Prostate gland (tissue), 2 donors: ENCODE measurements around the gene STK39. TPM values are rescaled to one million over a fixed set of nuclear protein-coding genes. Genes with fewer than 3 reads are reported as not detected.

Source experiments
- DNase-seq: peaks from one replicate; pipeline ENCODE4 v3.0.0-alpha.2; 2019; ENCODE audit warnings: low spot score
- H3K27ac ChIP-seq, 2 donors: fragments of 200-600 bp; sonication (generic); 2 replicates each; pipeline ENCODE4 v1.5.1; 2017 to 2019
- H3K27me3 ChIP-seq: fragments of 200-600 bp; sonication (generic); replicated peaks from 2 replicates; pipeline ENCODE4 v1.5.1; 2019; ENCODE audit not compliant: insufficient read depth
- H3K36me3 ChIP-seq, 2 donors: fragments of 200-600 bp; sonication (generic); 1 replicate in 1 of 2; 2 replicates in 1 of 2; pipeline versions ENCODE4 v1.5.1 to v1.8.1; 2017 to 2019
- H3K4me1 ChIP-seq: fragments of 200-600 bp; sonication (generic); replicated peaks from 2 replicates; pipeline ENCODE4 v1.5.1; 2019
- H3K4me3 ChIP-seq, 2 donors: fragments of 200-600 bp; sonication (generic); 2 replicates each; pipeline ENCODE4 v1.5.1; 2017 to 2019
- H3K9me3 ChIP-seq: fragments of 200-600 bp; sonication (generic); 2 replicates; pipeline ENCODE4 v1.5.1; 2017
- POLR2A ChIP-seq: fragments of 450-650 bp; IDR thresholded peaks from one replicate; pipeline ENCODE4 v1.6.1; 2016; ENCODE audit warnings: antibody characterized with exemption, mild to moderate bottlenecking
- POLR2AphosphoS5 ChIP-seq: sonication (generic); formaldehyde crosslinking; IDR thresholded peaks from one replicate; pipeline ENCODE4 v1.6.1; 2017; ENCODE audit warnings: antibody characterized with exemption
- WGBS: methylation state at CpG from one replicate; pipeline ENCODE4 v1.1.5; 2018; 5-methylcytosine and 5-hydroxymethylcytosine counted together
- intact Hi-C: fragments of 100-400 bp; cut with DNase I; formaldehyde crosslinking; loops from one replicate; pipeline ENCODE4 v1.14.2; 2022
- total RNA-seq, 2 donors: library from RNA; depleted of rRNA; stranded (reverse); fragments of >200 nt; gene quantifications; one replicate each; pipeline ENCODE4 v1.1.0, GENCODE V29; 2016
- TF ChIP-seq, protein P1 (sequence below), 4 experiments: fragments of 200-600 bp in 2 of 4; fragments of 450-650 bp in 2 of 4; sonication (generic) in 2 of 4; IDR thresholded peaks; 1 replicate in 3 of 4; 2 replicates in 1 of 4; pipeline ENCODE4 v1.5.1; 2016 to 2019; ENCODE audit warnings: antibody characterized with exemption in 4 of 4, mild to moderate bottlenecking in 2 of 4, moderate library complexity in 2 of 4

The STK39 gene
- total RNA-seq, 2 donors from 2014 or later = 32.2 to 54.7 TPM

DNA sequence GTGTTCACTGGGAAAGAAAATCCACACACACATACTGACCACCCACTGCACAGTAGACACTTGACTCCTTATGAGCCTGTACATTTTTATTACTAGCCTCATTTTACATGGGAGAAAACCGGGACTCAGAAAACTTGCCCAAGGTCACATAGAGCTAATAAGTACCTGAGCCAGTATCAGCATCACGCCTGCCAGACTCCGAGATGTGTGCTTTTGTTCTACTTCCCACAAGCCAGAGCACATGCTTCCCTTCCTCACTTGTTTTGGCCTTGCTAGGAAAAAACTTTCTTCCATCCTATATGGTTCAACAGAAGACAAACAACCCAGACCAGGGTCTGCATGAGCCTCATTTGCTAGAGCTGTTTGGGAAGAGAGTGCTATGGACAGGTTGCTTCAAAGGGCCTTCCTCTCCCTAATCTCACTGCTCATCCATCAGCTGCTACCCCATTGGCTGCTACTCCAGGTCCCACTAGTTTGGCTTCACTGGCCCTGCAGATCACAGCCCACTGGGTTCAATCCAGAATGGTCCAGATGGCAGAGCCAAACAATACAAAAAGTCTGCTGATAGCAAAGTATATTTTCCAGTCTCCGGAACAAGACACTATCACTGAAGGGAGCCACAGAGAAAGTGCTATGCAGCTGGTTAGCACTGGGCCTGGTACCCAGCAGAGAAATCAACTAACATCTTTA lies 63.9 kb downstream of the STK39 start:
- no peak for DNase-seq
- TF ChIP-seq, protein P1, sequence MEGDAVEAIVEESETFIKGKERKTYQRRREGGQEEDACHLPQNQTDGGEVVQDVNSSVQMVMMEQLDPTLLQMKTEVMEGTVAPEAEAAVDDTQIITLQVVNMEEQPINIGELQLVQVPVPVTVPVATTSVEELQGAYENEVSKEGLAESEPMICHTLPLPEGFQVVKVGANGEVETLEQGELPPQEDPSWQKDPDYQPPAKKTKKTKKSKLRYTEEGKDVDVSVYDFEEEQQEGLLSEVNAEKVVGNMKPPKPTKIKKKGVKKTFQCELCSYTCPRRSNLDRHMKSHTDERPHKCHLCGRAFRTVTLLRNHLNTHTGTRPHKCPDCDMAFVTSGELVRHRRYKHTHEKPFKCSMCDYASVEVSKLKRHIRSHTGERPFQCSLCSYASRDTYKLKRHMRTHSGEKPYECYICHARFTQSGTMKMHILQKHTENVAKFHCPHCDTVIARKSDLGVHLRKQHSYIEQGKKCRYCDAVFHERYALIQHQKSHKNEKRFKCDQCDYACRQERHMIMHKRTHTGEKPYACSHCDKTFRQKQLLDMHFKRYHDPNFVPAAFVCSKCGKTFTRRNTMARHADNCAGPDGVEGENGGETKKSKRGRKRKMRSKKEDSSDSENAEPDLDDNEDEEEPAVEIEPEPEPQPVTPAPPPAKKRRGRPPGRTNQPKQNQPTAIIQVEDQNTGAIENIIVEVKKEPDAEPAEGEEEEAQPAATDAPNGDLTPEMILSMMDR (IDR thresholded peaks at IDR 0.05) = no peak
- TF ChIP-seq POLR2AphosphoS5 (no peak), POLR2A (no peak)
- no peaks in the 10 kb centered on the region for H3K27me3 ChIP-seq
- H3K27ac ChIP-seq = no peak overlapping the region
- WGBS = 65% methylated on average over 4 of the region's 4 CpGs
- H3K36me3 ChIP-seq = no peaks in the 10 kb centered on the region
- intact Hi-C loops = no loop called here
- H3K4me1 ChIP-seq = peaks cover 9% of the 10 kb centered on the region
- no peak overlapping the region for H3K4me3 ChIP-seq
- H3K9me3 ChIP-seq = no peaks in the 10 kb centered on the region

DNA sequence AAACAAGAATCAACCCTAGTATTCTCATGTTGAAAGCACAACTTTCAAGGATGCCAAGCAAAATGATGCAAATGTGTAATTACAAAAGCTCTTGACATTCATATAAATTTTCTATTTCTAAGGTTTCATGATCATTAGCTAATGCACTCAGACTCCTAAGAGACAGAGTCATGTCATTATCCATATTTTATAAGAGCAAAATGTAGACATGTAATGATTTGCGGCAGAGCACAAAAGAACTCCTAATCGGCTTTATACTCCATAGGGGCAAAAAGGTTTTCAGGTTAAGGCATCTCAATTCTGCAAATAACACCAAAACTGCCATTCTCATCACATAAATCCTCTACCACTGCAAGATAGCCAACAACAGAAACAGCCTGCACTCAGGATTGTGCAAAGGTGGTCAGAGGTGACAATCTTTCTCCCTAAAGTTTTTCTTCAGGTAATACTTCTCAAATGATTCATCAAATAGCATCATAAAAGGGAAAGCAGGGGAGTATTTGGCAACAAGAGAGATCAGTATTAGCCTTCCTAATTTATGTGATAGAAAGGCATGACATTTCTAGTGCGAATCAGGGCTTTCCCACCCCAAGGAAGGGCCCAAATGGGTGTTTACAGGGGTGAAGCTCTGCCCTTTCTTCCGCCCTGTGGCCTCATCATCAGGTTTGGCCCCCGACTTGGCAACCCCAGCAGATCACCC lies 64.7 kb downstream of the STK39 start:
- no peak for DNase-seq
- Histone ChIP-seq H3K4me1 (peaks cover 9% of the 10 kb centered on the region), H3K36me3 (no peaks in the 10 kb centered on the region), H3K27ac (no peak overlapping the region), H3K27me3 (no peaks in the 10 kb centered on the region), H3K9me3 (no peaks in the 10 kb centered on the region), H3K4me3 (no peak overlapping the region)
- TF ChIP-seq POLR2A (no peak), POLR2AphosphoS5 (no peak)
- intact Hi-C loops = no loop called here
- 87% methylated on average over 5 of the region's 5 CpGs for WGBS

DNA sequence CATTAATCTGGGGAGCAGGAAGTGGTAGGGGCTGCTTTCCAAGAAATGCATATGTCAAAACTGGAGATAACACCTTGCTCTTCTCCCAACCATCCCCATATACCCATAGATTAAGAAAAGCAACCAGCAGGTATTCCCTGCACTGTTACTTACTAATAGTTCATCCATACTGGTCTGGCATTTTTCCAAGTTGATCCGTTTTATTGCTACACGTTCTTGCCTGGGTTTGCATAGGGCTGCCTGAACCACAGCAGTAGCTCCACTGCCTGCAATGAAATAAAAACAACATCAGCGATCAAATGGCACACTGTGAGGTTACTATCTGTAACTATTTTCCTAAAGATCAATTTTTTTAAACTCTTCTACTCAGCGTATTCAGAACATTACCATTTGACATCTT lies 65.6 kb downstream of the STK39 start:
- Histone ChIP-seq H3K4me3 (no peak overlapping the region), H3K36me3 (no peaks in the 10 kb centered on the region), H3K27me3 (no peaks in the 10 kb centered on the region), H3K27ac (no peak overlapping the region), H3K4me1 (peaks cover 9% of the 10 kb centered on the region), H3K9me3 (no peaks in the 10 kb centered on the region)
- TF ChIP-seq, protein P1 (IDR thresholded peaks at IDR 0.05) = no peak
- TF ChIP-seq POLR2AphosphoS5 (no peak), POLR2A (no peak)
- 41% methylated on average over 4 of the region's 4 CpGs for WGBS
- no peak for DNase-seq
- intact Hi-C loops = no loop called here

DNA sequence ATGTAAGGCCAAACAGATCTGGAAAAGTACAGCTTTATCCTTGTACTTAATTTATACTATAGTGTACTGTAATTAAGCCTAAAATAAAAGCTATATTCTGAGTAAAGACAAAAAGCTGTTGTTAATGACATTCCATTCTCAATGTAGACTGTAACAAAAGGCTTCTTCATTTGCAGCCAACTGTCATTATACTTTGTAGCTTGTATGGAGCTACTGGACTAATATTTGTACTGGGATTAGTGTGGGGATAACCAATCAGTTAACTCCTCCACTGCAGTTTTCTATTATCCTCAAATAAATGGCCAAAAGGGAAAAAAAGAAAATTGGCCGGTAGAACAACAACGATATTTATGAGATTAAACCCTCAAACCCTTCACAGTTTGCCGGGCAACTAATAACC lies 66.5 kb downstream of the STK39 start:
- Histone ChIP-seq H3K4me3 (no peak overlapping the region), H3K9me3 (no peaks in the 10 kb centered on the region), H3K4me1 (peaks cover 9% of the 10 kb centered on the region), H3K36me3 (no peaks in the 10 kb centered on the region), H3K27ac (no peak overlapping the region), H3K27me3 (no peaks in the 10 kb centered on the region)
- 56% methylated on average over 3 of the region's 3 CpGs for WGBS
- DNase-seq = no peak
- intact Hi-C loops = no loop called here
- TF ChIP-seq, protein P1 (IDR thresholded peaks at IDR 0.05) = no peak
- TF ChIP-seq POLR2A (no peak), POLR2AphosphoS5 (no peak)

DNA sequence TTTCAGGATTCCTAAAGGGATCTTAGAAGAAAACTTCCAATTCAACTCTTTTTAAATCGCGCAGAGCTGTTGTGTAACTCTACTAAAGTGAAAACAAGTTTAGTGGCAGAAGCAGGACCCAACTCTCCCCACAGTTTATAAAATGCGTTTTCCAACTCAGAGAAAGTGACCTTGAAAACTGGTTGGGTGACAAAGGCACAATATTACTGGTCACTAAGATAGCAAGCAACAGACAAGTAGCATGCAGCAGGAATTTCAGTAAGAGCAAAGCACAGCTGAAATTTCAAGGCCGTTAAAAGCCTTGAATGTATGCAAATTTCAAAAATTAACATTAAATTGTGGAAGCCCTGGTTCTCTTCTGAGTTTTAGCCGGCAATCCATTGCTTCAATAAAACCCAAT lies 66.9 kb downstream of the STK39 start:
- Histone ChIP-seq H3K27ac (no peak overlapping the region), H3K27me3 (no peaks in the 10 kb centered on the region), H3K9me3 (no peaks in the 10 kb centered on the region), H3K36me3 (no peaks in the 10 kb centered on the region), H3K4me3 (no peak overlapping the region), H3K4me1 (peaks cover 9% of the 10 kb centered on the region)
- TF ChIP-seq, protein P1 (IDR thresholded peaks at IDR 0.05) = no peak
- TF ChIP-seq POLR2A (no peak), POLR2AphosphoS5 (no peak)
- no peak for DNase-seq
- 72% methylated on average over 5 of the region's 5 CpGs for WGBS
- intact Hi-C loops = no loop called here
